Activated T-cell treated with anti-CD3 and anti-CD28 coated beads for 1 hour (primary cell): Measurements from ENCODE around the gene KLF14.
"Not testable (repeated sequence)": the region's sequence is repeated elsewhere in the genome, so short reads cannot be mapped to it uniquely, and the experiment has no call there.

ENCODE experiments used
- DNase-seq: peaks from one replicate; pipeline ENCODE4 v3.0.0-alpha.2; 2020; ENCODE audit warnings: low read depth

KLF14 gene

DNA sequence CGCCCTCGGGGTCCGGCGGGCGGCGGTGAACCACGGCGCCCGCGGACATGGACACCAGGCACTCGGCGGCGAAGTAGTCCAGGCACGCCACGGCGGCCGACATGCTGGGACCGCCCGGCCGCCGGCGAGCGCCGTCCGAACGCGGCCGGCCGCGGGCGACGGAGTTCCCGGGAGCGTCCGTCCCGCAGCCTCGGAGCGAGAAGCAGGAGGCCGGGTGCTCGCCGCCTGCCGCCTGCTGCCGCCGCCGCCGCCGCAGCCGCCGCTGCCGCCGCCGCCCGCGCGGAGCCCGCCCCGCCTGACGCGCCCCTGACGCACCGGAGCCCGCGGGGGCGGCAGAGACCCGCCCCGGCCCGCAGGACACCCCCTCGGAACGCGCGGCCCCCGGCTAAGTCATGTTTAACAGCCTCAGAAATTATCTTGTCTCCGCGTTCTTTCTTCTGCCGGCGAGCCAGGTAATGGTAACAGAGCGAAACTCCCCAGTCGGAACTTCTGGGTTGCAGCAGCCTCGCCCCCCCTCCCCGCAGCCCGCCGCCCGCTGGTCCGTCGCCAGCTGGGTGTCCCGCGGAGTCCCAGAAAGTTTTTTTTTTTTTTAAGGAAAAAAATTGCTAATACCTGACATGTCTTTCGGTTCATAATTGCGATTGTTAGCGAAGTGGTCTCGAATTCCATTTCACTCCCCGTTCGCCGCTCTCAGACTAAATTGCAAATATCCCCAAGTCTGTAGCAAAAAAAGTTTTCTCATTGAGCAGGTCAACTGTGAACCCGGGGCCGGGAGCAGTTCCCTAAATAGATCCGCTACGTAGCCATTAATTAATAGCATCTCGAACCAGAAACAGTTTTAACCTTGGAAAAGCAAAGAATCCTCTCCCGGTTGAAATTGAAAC is at the start of gene KLF14:
KLF14 (minus strand) TSS at position 277 of the 884 bp plus-strand sequence; CDS start at position 103, 174 bp downstream.
- peak; percentile 19 for DNase-seq

DNA sequence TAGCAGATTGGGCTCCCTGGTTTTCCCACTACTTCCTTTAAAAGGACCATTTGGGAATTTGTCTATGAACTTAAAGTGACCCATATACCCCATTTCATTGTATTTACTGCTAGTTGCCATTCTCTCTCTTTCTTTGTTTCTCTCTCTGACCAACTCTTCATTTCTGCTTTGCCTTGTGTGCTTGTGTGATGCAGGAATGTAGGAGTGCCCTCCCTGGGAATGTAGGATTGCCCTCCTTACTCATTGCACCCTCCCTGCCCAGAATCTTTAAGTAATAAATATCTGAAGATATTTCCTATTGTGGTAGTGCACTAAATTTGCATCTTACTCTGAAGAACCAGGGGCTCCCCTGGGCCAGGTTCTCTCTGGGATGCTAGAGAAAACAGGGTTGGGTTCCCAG is 47.3 kb upstream of the KLF14 start:
- no peak for DNase-seq

DNA sequence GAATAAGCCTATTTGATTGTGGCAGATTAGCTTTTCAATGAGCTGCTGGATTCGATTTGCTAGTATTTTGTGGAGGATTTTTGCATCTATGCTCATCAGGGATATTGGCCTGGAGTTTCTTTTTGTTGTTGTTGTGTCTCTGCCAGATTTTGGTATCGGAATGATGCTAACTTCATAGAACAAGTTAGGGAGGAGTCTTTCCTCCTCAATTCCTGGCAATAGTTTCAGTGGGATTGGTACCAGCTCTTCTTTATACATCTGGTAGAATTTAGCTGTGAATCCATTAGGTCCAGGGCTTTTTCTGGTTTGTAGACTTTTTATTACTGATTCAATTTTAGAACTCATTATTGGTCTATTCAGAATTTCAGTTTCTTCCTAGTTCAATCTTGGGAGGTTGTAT is 43.4 kb upstream of the KLF14 start:
- no peak for DNase-seq

DNA sequence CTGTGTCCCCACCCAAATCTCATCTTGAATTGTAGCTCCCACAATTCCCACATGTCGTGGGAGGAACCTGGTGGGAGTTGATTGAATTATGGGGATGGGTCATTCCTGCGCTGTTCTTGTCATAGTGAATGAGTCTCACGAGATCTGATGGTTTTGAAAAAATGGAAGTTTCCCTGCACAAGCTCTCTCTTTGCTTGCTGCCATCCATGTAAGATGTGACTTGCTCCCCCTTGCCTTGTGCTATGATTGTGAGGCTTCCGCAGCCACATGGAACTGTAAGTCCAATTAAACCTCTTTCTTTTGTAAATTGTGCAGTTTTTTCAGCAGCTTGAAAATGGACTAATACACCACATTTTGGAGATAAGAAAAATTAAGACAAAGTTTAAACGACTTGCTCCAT is 38.4 kb upstream of the KLF14 start:
- DNase-seq, result not testable (repeated sequence)

DNA sequence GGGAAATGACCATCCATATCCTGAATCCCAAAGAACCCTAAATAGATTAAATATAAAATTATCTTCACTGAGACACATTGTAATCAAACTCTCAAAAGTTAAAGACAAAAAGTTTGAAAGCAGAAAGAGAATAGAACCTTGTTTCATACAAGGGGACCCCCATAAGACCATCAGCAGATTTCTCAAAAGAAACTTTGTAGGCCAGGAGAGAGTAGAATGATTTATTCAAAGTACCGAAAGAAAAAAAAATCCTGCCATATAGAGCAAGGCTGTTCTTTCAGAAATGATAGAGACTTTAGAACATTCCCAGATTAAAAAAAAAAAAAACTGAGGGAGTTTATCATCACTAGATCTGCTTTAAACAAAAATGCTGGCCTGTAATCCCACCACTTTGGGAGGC is 34.8 kb upstream of the KLF14 start:
- DNase-seq, result no peak

DNA sequence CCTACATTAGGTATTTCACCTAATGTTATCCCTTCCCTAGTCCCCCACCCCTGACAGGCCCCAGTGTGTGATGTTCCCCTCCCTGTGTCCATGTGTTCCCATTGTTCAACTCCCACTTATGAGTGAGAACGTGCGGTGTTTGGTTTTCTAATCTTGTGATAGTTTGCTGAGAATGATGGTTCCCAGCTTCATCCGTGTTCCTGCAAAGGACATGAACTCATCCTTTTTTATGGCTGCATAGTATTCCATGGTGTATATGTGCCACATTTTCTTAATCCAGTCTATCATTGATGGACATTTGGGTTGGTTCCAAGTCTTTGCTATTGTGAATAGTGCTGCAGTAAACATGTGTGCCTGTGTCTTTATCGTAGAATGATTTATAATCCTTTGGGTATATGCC is 30.6 kb upstream of the KLF14 start:
- not testable (repeated sequence) for DNase-seq

DNA sequence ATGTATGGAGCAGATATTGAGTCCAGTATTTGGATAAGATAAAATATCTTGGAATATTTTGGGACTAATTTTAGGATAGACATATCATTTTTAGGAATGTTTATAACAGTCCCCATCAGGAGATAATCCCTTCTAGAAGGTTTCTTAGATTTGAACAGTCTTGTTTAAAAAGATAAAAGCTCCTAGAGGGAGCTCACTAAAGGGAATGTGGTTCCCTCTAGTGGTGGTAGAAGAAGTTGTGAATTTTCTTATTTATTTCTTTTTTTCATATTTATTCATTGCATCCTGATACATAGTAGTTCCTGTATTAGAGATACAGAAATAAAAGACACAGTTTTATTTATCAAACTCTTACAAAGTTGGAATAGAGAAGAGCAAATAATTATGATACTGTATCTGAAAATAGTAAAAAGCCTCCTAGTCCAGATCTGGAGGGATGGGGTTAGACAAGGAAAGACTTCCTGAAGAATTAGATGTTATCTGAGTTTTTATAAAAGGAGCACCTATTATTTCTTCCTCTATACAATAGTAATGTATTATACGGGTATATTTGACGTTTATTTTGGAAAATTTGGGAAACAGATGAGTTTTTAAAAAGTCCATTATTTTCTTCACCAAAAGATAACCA is 24.5 kb upstream of the KLF14 start:
- DNase-seq, result no peak

DNA sequence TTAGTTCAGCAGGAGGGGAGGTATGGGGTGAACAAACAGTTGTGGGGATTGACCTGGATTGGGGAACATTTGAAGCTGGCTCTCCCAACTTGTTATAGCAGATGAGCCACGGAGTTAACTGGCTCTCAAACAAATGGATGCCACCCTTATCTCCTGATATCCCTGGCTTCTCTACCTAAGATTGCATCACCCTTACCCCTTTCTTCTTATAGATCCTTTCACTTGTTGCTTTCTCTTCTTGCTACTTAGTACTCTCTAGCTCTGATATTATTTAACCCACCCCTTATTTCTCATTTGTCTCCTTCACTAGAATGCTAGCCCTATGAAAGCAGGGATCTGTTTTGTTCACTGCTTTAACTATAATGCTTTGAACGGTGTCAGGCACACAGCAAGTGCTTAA is 22.3 kb upstream of the KLF14 start:
- DNase-seq, result no peak

DNA sequence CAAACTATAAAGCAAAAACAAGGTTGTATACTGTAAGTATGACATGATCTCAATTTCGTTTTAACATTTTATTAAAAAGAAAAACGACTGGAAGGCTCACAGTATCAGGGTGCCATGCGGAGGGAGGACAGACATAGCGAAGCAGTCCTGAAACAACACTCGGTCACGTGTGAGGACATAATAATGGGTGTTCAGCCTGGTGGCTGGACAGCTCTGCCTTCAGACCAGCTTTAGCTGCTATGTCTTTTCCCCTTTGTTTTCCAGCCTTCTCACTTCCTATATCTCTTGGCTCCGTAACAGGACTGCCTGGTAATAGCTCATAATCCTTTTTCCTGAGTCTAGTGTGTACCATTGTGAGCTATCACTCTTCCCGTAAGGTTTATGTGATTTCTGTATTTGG is 18.4 kb upstream of the KLF14 start:
- DNase-seq, result no peak

DNA sequence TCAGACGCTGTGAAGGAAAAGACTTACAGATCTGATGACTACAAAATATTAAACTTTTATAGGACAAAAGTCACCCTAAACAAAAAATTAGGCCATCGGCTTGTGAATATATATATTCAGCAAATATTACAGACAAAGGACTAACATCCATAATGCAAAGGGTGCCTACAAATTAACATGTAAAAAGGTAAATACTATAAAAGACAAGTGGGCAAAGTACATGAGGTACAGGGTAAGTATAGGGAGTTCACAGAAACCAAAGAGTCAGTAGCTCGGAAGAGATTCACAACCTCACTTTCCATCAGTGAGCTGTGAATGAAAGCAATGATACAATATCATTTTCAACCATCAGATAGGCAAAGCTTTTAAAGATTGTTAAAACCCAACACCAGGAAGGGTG is 16.7 kb upstream of the KLF14 start:
- DNase-seq, result no peak

DNA sequence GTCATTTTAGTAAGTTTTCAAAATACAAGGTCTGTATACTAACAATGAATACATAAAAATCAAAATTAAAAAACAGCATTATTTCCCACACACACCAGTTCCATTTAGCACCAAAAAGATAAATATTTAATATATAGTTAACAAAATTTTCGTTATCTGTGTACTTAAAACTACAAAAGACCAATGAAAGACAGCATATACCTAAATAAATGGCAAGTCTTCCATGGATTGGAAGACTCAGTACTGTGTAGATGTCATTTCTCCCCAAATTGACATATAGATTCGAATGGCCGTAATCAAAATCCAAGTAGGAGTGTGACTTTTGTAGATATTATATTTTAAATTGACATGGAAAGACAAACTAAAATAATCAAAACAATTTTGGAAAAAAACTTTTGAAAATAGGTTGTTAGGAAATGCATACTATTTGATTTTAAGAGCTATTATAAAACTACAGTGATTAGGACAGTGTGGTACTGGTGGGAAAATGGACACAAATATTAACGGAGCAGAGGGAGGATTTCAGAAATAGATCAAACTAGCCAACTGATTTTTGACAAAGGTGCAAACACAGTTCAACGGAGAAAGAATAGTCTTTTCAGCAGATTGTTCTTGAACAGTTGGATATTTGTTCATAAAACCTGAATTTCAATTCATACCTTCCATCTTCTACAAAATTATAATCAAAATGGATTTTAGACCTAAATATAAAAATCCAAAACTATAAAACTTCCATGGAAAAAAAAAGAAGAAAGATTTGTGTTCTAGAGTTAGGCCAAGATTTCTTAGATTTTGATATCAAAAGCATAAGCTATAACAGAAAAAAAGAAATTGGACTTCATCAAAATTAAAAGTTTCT is 14.8 kb upstream of the KLF14 start:
- no peak for DNase-seq

DNA sequence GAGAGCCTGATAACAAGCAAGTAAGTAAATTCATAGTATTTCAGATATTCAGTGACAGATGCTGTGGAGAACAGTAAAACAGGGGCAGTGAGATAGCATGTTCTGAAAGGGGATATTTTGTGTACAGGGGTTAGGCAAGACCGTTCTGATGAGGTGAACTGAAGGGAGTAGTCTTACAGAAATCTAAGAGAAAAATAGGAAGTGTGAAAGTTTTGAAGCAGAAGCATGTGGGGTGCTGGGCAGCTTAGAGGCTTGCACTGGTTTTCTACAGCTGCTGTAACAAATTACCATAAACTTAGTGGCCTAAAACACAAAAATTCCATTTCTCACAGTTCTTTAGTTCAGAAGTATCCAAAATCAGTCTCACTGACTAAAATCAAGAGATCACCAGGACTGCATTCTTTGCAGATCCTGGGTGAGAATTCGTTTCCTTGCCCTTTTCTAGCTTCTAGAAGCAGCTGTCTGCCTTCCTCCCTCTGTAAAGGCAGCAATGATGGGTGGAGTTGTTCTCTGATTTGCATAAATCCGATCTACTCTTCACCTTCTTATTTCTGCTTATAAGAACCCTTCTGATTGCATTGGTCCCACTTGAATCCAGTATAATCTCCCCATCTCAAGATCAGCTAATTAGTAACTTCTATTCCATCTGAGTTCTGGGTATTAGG is 7.5 kb upstream of the KLF14 start:
- DNase-seq, result no peak

DNA sequence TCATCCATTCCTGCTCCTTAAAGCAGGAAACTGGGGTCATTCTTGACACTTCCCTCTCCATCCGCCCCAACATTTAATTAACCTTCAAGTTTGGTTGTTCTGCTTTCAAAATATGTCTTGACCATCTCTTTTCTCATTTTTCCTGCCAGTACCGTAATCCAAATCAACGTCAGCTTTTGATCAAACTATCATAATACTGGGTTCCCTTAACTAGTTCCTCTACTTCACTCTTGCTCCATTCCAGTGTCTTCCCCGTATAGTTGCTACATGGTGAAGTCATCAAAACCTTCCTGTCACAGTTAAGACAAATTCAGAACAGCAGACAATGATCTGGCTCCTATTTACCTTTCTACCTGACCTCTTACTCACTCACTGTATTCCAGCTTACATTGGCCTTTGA is 6.6 kb upstream of the KLF14 start:
- no peak for DNase-seq

DNA sequence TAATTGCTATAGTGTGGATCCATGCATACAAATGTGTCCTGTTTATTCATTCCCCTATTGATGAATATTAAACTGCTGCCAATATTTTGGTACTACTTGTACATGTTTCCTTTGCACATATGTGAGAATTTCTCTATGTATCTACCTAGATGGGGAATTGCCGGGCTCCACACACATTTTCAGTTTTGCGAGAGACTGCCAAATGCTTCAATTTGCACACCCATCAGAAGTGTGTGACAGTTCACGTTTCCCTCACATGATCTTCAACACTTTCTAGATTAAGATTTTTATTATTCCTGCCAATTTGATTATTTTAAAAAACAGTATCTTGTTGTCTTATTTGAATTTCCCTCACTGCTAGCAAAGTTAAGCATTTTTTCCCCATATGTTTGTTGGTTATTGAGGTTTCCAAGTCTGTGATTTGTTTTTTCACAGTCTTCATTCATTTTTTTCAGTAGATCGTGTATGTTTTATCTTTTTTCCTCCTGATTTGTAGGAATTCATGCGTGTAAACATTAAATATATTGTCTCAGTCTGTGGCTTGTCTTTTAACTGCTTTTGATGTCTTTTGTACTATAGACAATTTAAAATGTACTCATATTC is 2.4 kb upstream of the KLF14 start:
- no peak for DNase-seq

DNA sequence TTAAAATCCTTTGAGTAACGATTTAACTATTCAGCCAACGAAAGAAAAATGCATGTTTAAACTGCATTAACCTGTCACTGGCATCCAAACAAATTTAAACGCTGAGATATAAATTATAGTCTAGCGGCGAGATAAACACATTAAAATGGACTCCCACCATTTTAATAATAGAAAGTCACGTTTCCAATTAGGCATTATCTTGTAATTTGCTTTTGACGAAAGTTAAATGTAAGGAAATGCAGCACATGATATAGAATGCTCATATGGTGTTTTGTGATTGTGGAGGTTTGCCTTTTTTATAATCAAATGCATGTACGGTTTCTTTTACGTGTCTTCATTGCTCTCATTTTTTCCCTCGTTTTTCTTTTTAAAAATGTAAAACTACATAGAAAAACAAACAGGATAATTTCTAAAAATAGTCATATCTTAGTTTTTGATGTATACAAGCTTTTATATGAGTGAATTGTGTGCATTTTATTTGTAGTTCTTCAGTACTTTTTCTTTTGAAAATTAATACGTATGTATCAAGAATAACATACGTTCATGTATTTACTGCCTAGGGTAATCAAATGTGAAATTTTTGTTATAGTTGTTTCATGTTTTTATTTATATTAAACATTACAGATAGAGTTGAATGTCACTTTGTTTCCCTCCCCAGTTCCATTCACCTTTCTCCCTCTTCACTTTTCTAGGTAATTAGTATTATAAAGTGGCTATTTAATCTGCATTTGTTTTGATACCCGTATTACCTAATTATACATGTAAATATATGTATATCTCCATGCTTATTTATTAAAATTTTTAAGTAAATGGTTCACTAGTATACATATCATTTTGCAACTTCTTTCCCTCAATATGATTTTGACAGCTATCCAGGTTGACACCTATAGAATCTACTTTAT is 1.1 kb upstream of the KLF14 start:
- DNase-seq, result no peak

DNA sequence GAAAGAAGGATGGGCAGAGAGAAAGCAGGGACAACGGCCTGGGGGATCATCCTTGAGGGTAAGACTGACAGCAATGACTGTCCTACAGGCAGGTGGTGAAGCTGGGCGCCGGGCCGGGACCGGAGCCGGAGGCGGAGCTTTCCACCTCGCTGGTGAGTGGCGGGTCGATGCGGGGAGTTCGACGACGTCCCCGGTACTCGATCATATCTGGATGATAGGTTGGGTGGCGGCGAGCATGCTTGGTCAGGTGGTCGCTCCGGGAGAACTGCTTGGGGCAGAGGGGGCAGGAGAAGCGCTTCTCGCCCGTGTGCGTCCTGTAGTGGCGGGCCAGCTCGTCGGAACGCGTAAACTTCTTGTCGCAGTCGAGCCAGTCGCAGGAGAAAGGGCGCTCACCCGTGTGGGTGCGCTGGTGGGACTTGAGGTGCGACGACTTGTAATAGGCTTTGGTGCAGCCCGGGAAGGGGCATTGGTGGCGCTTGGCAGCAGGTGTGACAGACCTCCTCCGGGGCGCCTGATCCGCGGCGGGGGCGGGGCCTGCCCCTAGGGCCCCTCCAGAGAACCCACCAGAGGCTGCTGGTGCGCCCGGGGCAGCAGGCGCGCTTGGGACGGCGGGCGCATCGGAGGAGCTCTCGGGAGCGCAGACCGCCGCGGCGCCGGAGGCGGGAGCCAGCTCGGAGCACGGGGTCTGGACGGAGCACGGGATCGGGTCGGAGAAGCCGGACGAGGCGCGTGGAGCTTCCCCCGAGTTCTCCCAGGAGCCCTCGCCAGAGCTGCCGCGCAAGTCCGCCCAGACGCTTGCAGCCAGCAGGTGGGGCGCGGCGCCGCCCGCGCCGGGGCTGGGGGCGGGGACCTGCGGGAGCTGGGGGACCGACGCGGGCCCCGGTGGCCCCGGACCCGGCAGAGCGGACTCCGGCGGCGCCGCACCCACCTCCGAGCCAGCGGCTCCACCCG is 752 bp downstream of the KLF14 start:
- peak; percentile 20 for DNase-seq

DNA sequence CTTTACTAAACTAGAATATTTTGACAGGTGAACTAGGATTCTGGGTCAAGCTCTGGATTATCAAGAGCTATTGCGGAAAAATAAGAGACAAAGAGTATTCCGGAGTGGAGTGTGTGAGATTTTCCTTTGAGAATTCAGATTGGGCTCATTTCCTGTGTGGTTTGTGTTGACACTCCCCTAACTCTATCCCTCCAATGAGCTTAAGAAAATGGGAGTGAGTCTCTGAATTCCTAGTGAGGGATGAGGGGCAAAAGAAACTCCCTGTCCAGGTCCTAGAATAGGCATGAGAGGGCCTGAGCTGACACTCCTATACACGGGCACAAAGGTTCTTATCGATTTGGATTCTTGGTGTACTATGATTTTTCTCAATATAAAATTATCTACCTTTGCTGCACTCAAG is 10.2 kb downstream of the KLF14 start:
- no peak for DNase-seq

DNA sequence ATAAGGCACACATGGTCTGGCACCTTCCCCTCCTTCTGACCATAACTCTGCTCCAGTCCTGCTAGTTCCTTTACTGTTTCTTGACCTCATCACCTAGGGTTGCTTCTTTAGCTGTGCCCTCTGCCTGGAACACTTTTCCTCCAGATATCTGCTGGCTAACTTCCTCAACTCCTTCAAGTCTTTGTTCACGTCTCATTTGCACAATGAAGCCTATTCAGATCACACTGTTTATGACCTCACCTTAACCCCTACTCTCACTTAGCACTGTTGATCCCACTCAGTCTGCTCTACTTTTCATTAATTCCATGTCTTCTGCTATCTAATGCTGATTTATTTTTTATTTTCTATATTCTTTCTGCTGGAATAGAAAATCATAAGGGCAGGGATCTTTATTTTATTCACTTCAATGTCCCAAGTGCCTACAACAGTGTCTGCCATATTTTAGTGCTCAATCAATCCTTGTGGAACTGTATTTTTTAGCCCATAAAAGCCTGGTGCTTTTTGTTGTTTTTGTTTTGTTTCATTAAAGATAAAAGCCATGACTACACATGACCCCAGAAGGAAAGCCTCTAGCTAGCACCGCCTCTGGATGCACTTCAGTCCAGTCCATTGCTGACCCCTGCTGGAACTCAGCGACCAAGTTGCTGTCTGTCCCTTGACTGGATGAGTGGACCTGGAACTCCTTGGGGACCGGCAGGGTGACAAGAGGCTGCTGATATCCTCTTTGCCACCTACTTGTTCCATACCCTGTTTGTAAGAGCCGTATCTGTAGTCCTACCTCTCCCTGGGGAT is 12.3 kb downstream of the KLF14 start:
- no peak for DNase-seq

DNA sequence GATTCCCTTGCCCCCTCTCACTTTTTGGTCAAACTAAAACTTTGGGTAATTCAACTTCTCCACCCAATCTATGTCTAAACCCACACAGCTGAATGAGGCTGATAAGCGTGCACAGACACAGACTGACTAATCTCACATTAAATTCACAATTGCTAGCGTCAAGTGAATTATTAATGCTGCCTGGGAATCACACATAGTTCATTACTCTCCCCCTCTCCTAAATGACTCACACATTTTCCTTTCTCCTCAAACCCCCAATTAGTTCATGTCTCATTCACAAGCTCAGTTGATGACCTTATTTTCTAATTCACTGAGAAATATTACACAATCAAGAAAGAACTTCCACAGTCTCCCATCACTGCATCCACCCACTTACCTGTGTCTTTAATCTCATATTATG is 14.5 kb downstream of the KLF14 start:
- DNase-seq, result no peak
